ENCODE measurements around the gene NAT8L. TPM values are rescaled to one million over a fixed set of nuclear protein-coding genes. Genes with fewer than 3 reads are reported as not detected.

NAT8L gene
- total RNA-seq, 1 experiment from 2014 or later, result 13.9 TPM

GRCh38 chr4:2068566-2068965, 9.4 kb downstream of the NAT8L start:
- Histone ChIP-seq H3K23ac (ENCODE audit: insufficient read length, low read depth, low read length) (no peak overlapping the region), H2BK5ac (ENCODE audit: insufficient read length, low read length) (no peak overlapping the region), H2BK12ac (ENCODE audit: insufficient read length, low read depth, low read length) (no peak overlapping the region), H3K4ac (ENCODE audit: low read depth, low read length) (no peak overlapping the region), H2AK5ac (ENCODE audit: insufficient read length, low read length) (no peak overlapping the region), H3K4me1 (ENCODE audit: insufficient read depth, low read length) (no peaks in the 10 kb centered on the region; the same call in 1 of the 2 replicates), H3K9ac (ENCODE audit: extremely low read depth, insufficient read length, low read length) (no peak overlapping the region), H2BK120ac (ENCODE audit: low read depth, low read length, poor library complexity, severe bottlenecking) (no peak overlapping the region), H4K91ac (ENCODE audit: insufficient read length, low read depth, low read length) (no peak overlapping the region), H2AFZ (ENCODE audit: low read length) (no peak overlapping the region), H3K79me2 (ENCODE audit: insufficient read depth, low read length) (no peaks in the 10 kb centered on the region), H4K8ac (replicated peaks; ENCODE audit: insufficient read length, low read depth, low read length) (no peak overlapping the region), H4K20me1 (ENCODE audit: control insufficient read depth, insufficient read depth, insufficient read length) (peaks cover 2% of the 10 kb centered on the region), H2BK15ac (ENCODE audit: low read depth, low read length) (no peak overlapping the region), H2BK20ac (ENCODE audit: low read depth, low read length, poor library complexity, severe bottlenecking) (no peak overlapping the region), H4K5ac (ENCODE audit: insufficient read length, low read depth, low read length) (no peak overlapping the region), H3K27me3 (ENCODE audit: insufficient read depth, low read length) (no peaks in the 10 kb centered on the region), H3K18ac (ENCODE audit: insufficient read length, low read depth, low read length) (no peak overlapping the region), H3K9me3 (ENCODE audit: control insufficient read depth, low read depth, low read length) (no peaks in the 10 kb centered on the region), H3K4me2 (ENCODE audit: insufficient read depth, insufficient read length, low read length) (no peak overlapping the region), H3K23me2 (ENCODE audit: insufficient read length, low read depth, low read length, poor library complexity, severe bottlenecking) (no peaks in the 10 kb centered on the region), H3T11ph (ENCODE audit: low read length) (no peak overlapping the region), H3K56ac (ENCODE audit: insufficient read length, low read depth, low read length) (no peak overlapping the region), H3K79me1 (ENCODE audit: insufficient read depth, low read depth, low read length, poor library complexity, severe bottlenecking) (no peaks in the 10 kb centered on the region), H3K14ac (ENCODE audit: insufficient read depth, low read length) (no peak overlapping the region), H3K27ac (ENCODE audit: insufficient read length, low read depth, low read length) (no peak overlapping the region)
- Mint-ChIP-seq H3K9me3 (no peaks in the 10 kb centered on the region; a peak in 2 of 5 replicates), H3K4me1 (peaks cover 12 to 30% of the 10 kb centered on the region in 2 experiments), H3K36me3 (ENCODE audit: insufficient read depth in 1 of 3, low read depth in 3 of 3) (peaks cover 0 to 4% (median 0%) of the 10 kb centered on the region in 3 experiments; a peak in 1 of 7 replicates), H3K4me3 (no peak overlapping the region; a peak in 1 of 5 replicates), H3K27ac (peak overlapping the region in 1 of 3 experiments; percentile 5; a peak in 2 of 7 replicates), H3K27me3 (ENCODE audit: low read depth) (no peaks in the 10 kb centered on the region; the same call in 1 of the 2 replicates)
- no CpG with 5 or more reads among the region's 11 CpGs for WGBS (ENCODE audit: extremely low coverage, insufficient read length, low lambda C conversion rate)
- DNase-seq, result no peak
- TF ChIP-seq CTCF (conservative IDR thresholded peaks at IDR 0.05), result no peak

Data from H9 (cell line).